HCT116 (cell line): ENCODE data around the gene RFX3. TPM values are rescaled to one million over a fixed set of nuclear protein-coding genes. Genes with fewer than 3 reads are reported as not detected.

Source experiments
- ATAC-seq: fragments of 200-7000 bp; cut with Tn5 transposase; 2 replicates; pipeline ENCODE4 v1.9.1; 2020; ENCODE audit warnings: mild to moderate bottlenecking, moderate library complexity
- BruUV-seq: library from RNA; stranded (reverse); fragments of 400-500 nt; replicated peaks from 2 replicates; lab custom pipeline; 2021; lab: Mats Ljungman, UMichigan
- CTCF ChIA-PET: fragments of 300-600 bp; sonication (Branson Sonifier 250); formaldehyde crosslinking; loops from one replicate; lab custom pipeline; 2021; ENCODE audit warnings: antibody characterized with exemption; lab: Charles Lee
- POLR2A ChIA-PET: fragments of 300-600, 350-600 bp; sonication (Branson Sonifier 250); formaldehyde crosslinking; loops from one replicate; lab custom pipeline; 2021; ENCODE audit warnings: antibody characterized with exemption; lab: Charles Lee
- RAD21 ChIA-PET, 2 experiments: fragments of 300-600 bp; sonication (Branson Sonifier 250); formaldehyde crosslinking; loops; one replicate each; lab custom pipeline; 2023; ENCODE audit warnings: low total read pairs in 2 of 2; ENCODE audit not compliant: uncharacterized antibody in 2 of 2, unreplicated experiment in 2 of 2, low non-redundant PET in 1 of 2; lab: Charles Lee
- DNase-seq: peaks from one replicate; pipeline ENCODE4 v3.0.0-alpha.2; 2010; ENCODE audit warnings: low read depth, low spot score
- H2AFZ ChIP-seq: fragments of 200-600 bp; shearing (Covaris generic), sonication (generic); 2 replicates; pipeline ENCODE4 v1.6.1; 2017; ENCODE audit warnings: low read depth, mixed run types, mixed read lengths, antibody characterized with exemption, low read length; ENCODE audit not compliant: poor library complexity, severe bottlenecking
- H3K27ac ChIP-seq: 2 replicates; pipeline ENCODE4 v1.5.1; 2012; ENCODE audit warnings: low read depth, low read length
- H3K27me3 ChIP-seq: fragments of 200-600 bp; sonication (generic); 2 replicates; pipeline ENCODE4 v1.6.1; 2016; ENCODE audit warnings: mixed run types, low read length, mixed read lengths; ENCODE audit not compliant: insufficient read depth
- H3K36me3 ChIP-seq, 2 experiments: fragments of 200-500 bp in 1 of 2; fragments of 200-600 bp in 1 of 2; sonication (Bioruptor generic) in 1 of 2; sonication (generic) in 1 of 2; 2 replicates each; pipeline versions ENCODE4 v1.5.1 to v1.6.1; 2014 to 2016; ENCODE audit warnings: low read length in 2 of 2, inconsistent platforms in 1 of 2, mixed read lengths in 1 of 2, mixed run types in 1 of 2; ENCODE audit not compliant: insufficient read depth in 2 of 2, control insufficient read depth in 1 of 2
- H3K4me1 ChIP-seq, 2 experiments: fragments of 200-600 bp in 1 of 2; sonication (generic) in 1 of 2; 2 replicates each; pipeline versions ENCODE4 v1.5.1 to v1.6.1; 2012 to 2017; ENCODE audit warnings: low read length in 2 of 2, inconsistent platforms in 1 of 2, mild to moderate bottlenecking in 1 of 2, mixed read lengths in 1 of 2, mixed run types in 1 of 2, moderate library complexity in 1 of 2; ENCODE audit not compliant: insufficient read depth in 2 of 2, control insufficient read depth in 1 of 2
- H3K4me2 ChIP-seq: fragments of 200-600 bp; sonication (generic); 2 replicates; pipeline ENCODE4 v1.6.1; 2017; ENCODE audit warnings: mixed run types, low read length, mixed read lengths
- H3K4me3 ChIP-seq, 2 experiments: fragments of 200-600 bp in 1 of 2; sonication (generic) in 1 of 2; replicated peaks in 1 of 2; 2 replicates each; pipeline ENCODE4 v1.5.1; 2011 to 2016; ENCODE audit warnings: low read length in 2 of 2, control low read depth in 1 of 2, low read depth in 1 of 2, mild to moderate bottlenecking in 1 of 2, mixed read lengths in 1 of 2, mixed run types in 1 of 2
- H3K79me2 ChIP-seq: fragments of 200-600 bp; sonication (generic); 2 replicates; pipeline ENCODE4 v1.6.1; 2017; ENCODE audit warnings: mild to moderate bottlenecking, mixed run types, low read length, moderate library complexity, mixed read lengths; ENCODE audit not compliant: insufficient read depth
- H3K9ac ChIP-seq: fragments of 200-600 bp; sonication (generic); 2 replicates; pipeline ENCODE4 v1.6.1; 2016; ENCODE audit warnings: low read length, mixed read lengths
- H3K9me2 ChIP-seq: fragments of 200-600 bp; sonication (generic), shearing (Covaris generic); 2 replicates; pipeline ENCODE4 v1.6.1; 2017; ENCODE audit warnings: mixed run types, mild to moderate bottlenecking, moderate library complexity; ENCODE audit not compliant: insufficient read depth
- H3K9me3 ChIP-seq, 2 experiments: fragments of 200-500 bp in 1 of 2; fragments of 200-600 bp in 1 of 2; sonication (Bioruptor generic) in 1 of 2; sonication (generic) in 1 of 2; 2 replicates each; pipeline ENCODE4 v1.6.1; 2014 to 2017; ENCODE audit warnings: low read length in 2 of 2, mixed read lengths in 2 of 2, inconsistent platforms in 1 of 2, low read depth in 1 of 2, mild to moderate bottlenecking in 1 of 2, mixed run types in 1 of 2, moderate library complexity in 1 of 2; ENCODE audit not compliant: control insufficient read depth in 1 of 2, insufficient read depth in 1 of 2
- H4K20me1 ChIP-seq: fragments of 200-600 bp; sonication (generic), shearing (Covaris generic); 2 replicates; pipeline ENCODE4 v1.6.1; 2017; ENCODE audit warnings: mixed run types, mild to moderate bottlenecking, moderate library complexity; ENCODE audit not compliant: insufficient read depth
- EZH2 ChIP-seq: fragments of 200-600 bp; sonication (generic); IDR thresholded peaks from 2 replicates; pipeline ENCODE4 v1.6.1; 2017; ENCODE audit warnings: antibody characterized with exemption, mixed run types
- MAX ChIP-seq: IDR thresholded peaks from 2 replicates; pipeline ENCODE4 v1.6.1; 2012
- POLR2A ChIP-seq: IDR thresholded peaks from 2 replicates; pipeline ENCODE4 v1.7.0; 2011; ENCODE audit warnings: borderline replicate concordance; ENCODE audit not compliant: insufficient read depth, insufficient read length; ENCODE audit errors: extremely low read depth
- POLR2AphosphoS5 ChIP-seq: IDR thresholded peaks from 2 replicates; pipeline ENCODE4 v1.6.1; 2011; ENCODE audit warnings: mild to moderate bottlenecking, low read depth, low read length, moderate library complexity
- RAD21 ChIP-seq: IDR thresholded peaks from 2 replicates; pipeline ENCODE4 v1.6.1; 2012; ENCODE audit warnings: low read depth, mild to moderate bottlenecking
- REST ChIP-seq: IDR thresholded peaks from 2 replicates; pipeline ENCODE4 v1.6.1; 2012; ENCODE audit warnings: low read depth
- TCF7L2 ChIP-seq: IDR thresholded peaks from 2 replicates; pipeline ENCODE4 v1.7.0; 2011; ENCODE audit warnings: borderline replicate concordance, inconsistent platforms; ENCODE audit not compliant: insufficient read depth, insufficient read length; ENCODE audit errors: extremely low read depth
- YY1 ChIP-seq: IDR thresholded peaks from 2 replicates; pipeline ENCODE4 v1.6.1; 2011; ENCODE audit warnings: low read length, low read depth, moderate library complexity, mild to moderate bottlenecking; ENCODE audit not compliant: insufficient replicate concordance; ENCODE audit errors: extremely low read depth
- ZNF274 ChIP-seq: fragments of 200-500 bp; sonication (Bioruptor generic); IDR thresholded peaks from 2 replicates; pipeline ENCODE4 v1.6.1; 2014; ENCODE audit warnings: mild to moderate bottlenecking, low read depth, low read length, inconsistent platforms
- intact Hi-C: fragments of 100-400 bp; cut with micrococcal nuclease; formaldehyde crosslinking; loops from 2 replicates; pipeline ENCODE4 v1.10.0; 2022
- total RNA-seq: library from RNA; stranded (reverse); gene quantifications from one replicate; pipeline ENCODE4 v1.2.1, GENCODE V29; 2021; ENCODE audit not compliant: unreplicated experiment

RFX3 gene
- total RNA-seq, 1 experiment from 2014 or later = 11.8 TPM

GRCh38 chr9:3508078-3508431, 17.7 kb downstream of the RFX3 start (continued):
- no peak for TF ChIP-seq POLR2AphosphoS5

- H3K9me3 ChIP-seq = no peaks in the 10 kb centered on the region
- no peaks in the 10 kb centered on the region for H3K27me3 ChIP-seq
- TF ChIP-seq TCF7L2 = no peak
- no peak for TF ChIP-seq YY1
- no peak for TF ChIP-seq REST
- TF ChIP-seq RAD21 = no peak
- no peak for TF ChIP-seq MAX
- no peak for TF ChIP-seq EZH2
- no peak for TF ChIP-seq ZNF274
- no peak for TF ChIP-seq POLR2AphosphoS5
- no peak for TF ChIP-seq POLR2A
- TF ChIP-seq, all 23 proteins: peak for 0
- Histone ChIP-seq H3K4me2 (no peak overlapping the region), H3K9me2 (no peaks in the 10 kb centered on the region), H3K27ac (no peak overlapping the region), H2AFZ (no peak overlapping the region), H3K9ac (no peak overlapping the region), H3K79me2 (no peaks in the 10 kb centered on the region), H4K20me1 (no peaks in the 10 kb centered on the region; the same call in 1 of the 2 replicates), H3K36me3 (no peaks in the 10 kb centered on the region), H3K4me3 (no peak overlapping the region), H3K4me1 (peaks cover 6 to 7% of the 10 kb centered on the region in 2 experiments; a peak in 2 of 4 replicates)
- no peak for ATAC-seq
- DNase-seq = no peak
- ChIA-PET CTCF (no interaction called here), RAD21 (no interaction called here), POLR2A (interaction anchor here (0.9 kb wide), 1 partner anchor 19 kb away, joined by 3 read pairs; the partner anchor contains the start of gene RFX3)
- intact Hi-C loops = no loop called here
- BruUV-seq = no TSS peak
Observed at GRCh38 chr9:3507395-3508077, 18.3 kb downstream of the RFX3 start.
